Stomach (tissue), 9 donors: ENCODE measurements around the gene ADAM15. TPM values are rescaled to one million over a fixed set of nuclear protein-coding genes. Genes with fewer than 3 reads are reported as not detected.

Source experiments
- DNase-seq, 2 donors: peaks; one replicate each; pipeline versions ENCODE4 v3.0.0 to v3.0.0-alpha.2; 2013 to 2019
- H3K27ac ChIP-seq, 5 donors: fragments of 200-600 bp in 4 of 5; sonication (generic) in 4 of 5; one replicate each; pipeline ENCODE4 v1.5.1; 2013 to 2019; ENCODE audit warnings: mild to moderate bottlenecking in 1 of 5, moderate library complexity in 1 of 5
- H3K27me3 ChIP-seq, 3 donors: fragments of 200-600 bp; sonication (generic); one replicate each; pipeline ENCODE4 v1.5.1; 2017 to 2019; ENCODE audit warnings: mixed run types in 1 of 3
- H3K36me3 ChIP-seq, 4 donors: fragments of 200-600 bp; sonication (generic); 1 replicate in 3 of 4; 2 replicates in 1 of 4; pipeline ENCODE4 v1.5.1; 2016 to 2019
- H3K4me1 ChIP-seq, 4 donors: fragments of 200-600 bp; sonication (generic); one replicate each; pipeline ENCODE4 v1.5.1; 2016 to 2019
- H3K4me3 ChIP-seq, 4 donors: fragments of 200-600 bp; sonication (generic) in 3 of 4; one replicate each; pipeline ENCODE4 v1.5.1; 2016 to 2019; ENCODE audit warnings: mild to moderate bottlenecking in 1 of 4
- H3K9me3 ChIP-seq, 4 donors: fragments of 200-600 bp; sonication (generic); one replicate each; pipeline ENCODE4 v1.5.1; 2016 to 2019
- CTCF ChIP-seq, 7 experiments: fragments of 450-650 bp in 4 of 7; fragments of 200-600 bp in 3 of 7; sonication (generic) in 3 of 7; IDR thresholded peaks; one replicate each; pipeline ENCODE4 v1.5.1; 2016 to 2019; ENCODE audit warnings: antibody characterized with exemption in 7 of 7, control low read depth in 2 of 7, mild to moderate bottlenecking in 1 of 7
- EP300 ChIP-seq: sonication (generic); formaldehyde crosslinking; IDR thresholded peaks from one replicate; pipeline ENCODE4 v1.6.1; 2017; ENCODE audit warnings: antibody characterized with exemption
- POLR2A ChIP-seq, 4 donors: fragments of 450-650 bp; IDR thresholded peaks; one replicate each; pipeline ENCODE4 v1.6.1; 2016; ENCODE audit warnings: antibody characterized with exemption in 4 of 4, control low read depth in 2 of 4, mild to moderate bottlenecking in 1 of 4, moderate library complexity in 1 of 4
- POLR2AphosphoS5 ChIP-seq, 3 donors: sonication (generic); formaldehyde crosslinking; IDR thresholded peaks; one replicate each; pipeline ENCODE4 v1.6.1; 2016; ENCODE audit warnings: antibody characterized with exemption in 3 of 3
- WGBS, 5 donors: extraction: QIAGEN DNeasy Blood & Tissue Kit in 3 of 5; methylation state at CpG; one replicate each; pipeline versions ENCODE4 v1.1.5 to v1.1.7; 2013 to 2018; 5-methylcytosine and 5-hydroxymethylcytosine counted together
- intact Hi-C: fragments of 100-400 bp; cut with DNase I; formaldehyde crosslinking; loops from one replicate; pipeline ENCODE4 v1.15.1; 2023; ENCODE audit warnings: low total_unique reads
- polyA plus RNA-seq, 3 donors: library from polyadenylated mRNA; stranded (reverse); fragments of 200-250 nt; gene quantifications; one replicate each; pipeline ENCODE4 v1.2.3, GENCODE V29; 2013
- total RNA-seq, 5 donors: library from RNA; depleted of rRNA; stranded (reverse); fragments of >200 nt; gene quantifications; one replicate each; pipeline versions ENCODE4 v1.1.0 to v1.2.3, GENCODE V29; 2014 to 2016
- donor health status: healthy with polysubstance abuse.
- donor health status: Bipolar disorder and iron deficiency.
- donor health status: healthy.

Gene ADAM15
- total and polyA plus RNA-seq, 8 donors, result 56.2 to 335 (median 154) TPM

- Histone ChIP-seq H3K36me3 (no peaks in the 10 kb centered on the region), H3K27ac (peak overlapping the region; percentile 84 to 93 (median 89)), H3K4me3 (peak overlapping the region; percentile 48 to 76 (median 60)), H3K4me1 (peaks cover 43 to 51% (median 50%) of the 10 kb centered on the region in 4 donors), H3K9me3 (no peaks in the 10 kb centered on the region), H3K27me3 (peaks cover 7 to 33% (median 29%) of the 10 kb centered on the region in 3 donors)
- TF ChIP-seq CTCF (IDR thresholded peaks at IDR 0.05) (peak in 6 of 7 experiments; percentile 90 to 100 (median 98)), POLR2A (IDR thresholded peaks at IDR 0.05) (no peak), POLR2AphosphoS5 (IDR thresholded peaks at IDR 0.05) (no peak), EP300 (no peak)
- 14 to 21% (median 14%) methylated on average over 10 to 24 of the region's 24 CpGs for WGBS, 5 donors
- intact Hi-C loops, result no loop called here
- DNase-seq, result peak; percentile 75 to 90
Observed at GRCh38 chr1:155086128-155086741, 35.1 kb downstream of the ADAM15 start.

- DNase-seq, result no peak
- H3K4me1 ChIP-seq, result peaks cover 42 to 50% (median 48%) of the 10 kb centered on the region in 4 donors
- 67 to 72% (median 68%) methylated on average over 8 of the region's 8 CpGs for WGBS, 5 donors
- H3K27ac ChIP-seq, result no peak overlapping the region
- no peaks in the 10 kb centered on the region for H3K36me3 ChIP-seq
- peaks cover 6 to 25% (median 22%) of the 10 kb centered on the region in 3 donors for H3K27me3 ChIP-seq
- TF ChIP-seq EP300 (no peak), POLR2AphosphoS5 (IDR thresholded peaks at IDR 0.05) (no peak), CTCF (IDR thresholded peaks at IDR 0.05) (no peak), POLR2A (IDR thresholded peaks at IDR 0.05) (no peak)
- H3K9me3 ChIP-seq, result no peaks in the 10 kb centered on the region
- intact Hi-C loops, result no loop called here
- no peak overlapping the region for H3K4me3 ChIP-seq
Observed at GRCh38 chr1:155086856-155087535, 35.9 kb downstream of the ADAM15 start.

GRCh38 chr1:155091071-155092051 is 40.2 kb downstream of the ADAM15 start:
- H3K36me3 ChIP-seq, result no peaks in the 10 kb centered on the region
- H3K9me3 ChIP-seq, result no peaks in the 10 kb centered on the region
- DNase-seq, result peak; percentile 84 to 92
- H3K4me3 ChIP-seq, result no peak overlapping the region
- WGBS, 5 donors, result 16 to 27% (median 20%) methylated on average over 18 to 29 of the region's 29 CpGs
- intact Hi-C loops, result loop anchor here (5.0 kb wide), 1 partner anchor 76 kb away; no protein-coding TSS in a partner anchor
- H3K27ac ChIP-seq, result no peak overlapping the region
- no peaks in the 10 kb centered on the region for H3K27me3 ChIP-seq
- TF ChIP-seq EP300, result no peak
- TF ChIP-seq POLR2A (IDR thresholded peaks at IDR 0.05), result no peak
- peak in 6 of 7 experiments; percentile 91 to 99 (median 98) for TF ChIP-seq CTCF (IDR thresholded peaks at IDR 0.05)
- peak in 1 of 3 donors; percentile 62 for TF ChIP-seq POLR2AphosphoS5 (IDR thresholded peaks at IDR 0.05)
- H3K4me1 ChIP-seq, result peaks cover 15 to 26% (median 22%) of the 10 kb centered on the region in 4 donors

GRCh38 chr1:155092131-155092530 is 41.0 kb downstream of the ADAM15 start:
- H3K4me1 ChIP-seq, result peaks cover 15 to 25% (median 21%) of the 10 kb centered on the region in 4 donors
- TF ChIP-seq POLR2AphosphoS5 (IDR thresholded peaks at IDR 0.05), result no peak
- no peak for TF ChIP-seq POLR2A (IDR thresholded peaks at IDR 0.05)
- TF ChIP-seq CTCF (IDR thresholded peaks at IDR 0.05), result no peak
- TF ChIP-seq EP300, result no peak
- no peaks in the 10 kb centered on the region for H3K36me3 ChIP-seq
- H3K4me3 ChIP-seq, result no peak overlapping the region
- intact Hi-C loops, result loop anchor here (5.0 kb wide), 1 partner anchor 75 kb away; no protein-coding TSS in a partner anchor
- H3K27me3 ChIP-seq, result no peaks in the 10 kb centered on the region
- DNase-seq, result no peak
- 76 to 92% (median 81%) methylated on average over 6 of the region's 6 CpGs for WGBS, 5 donors
- H3K9me3 ChIP-seq, result no peaks in the 10 kb centered on the region
- H3K27ac ChIP-seq, result no peak overlapping the region
